IPS DF 6.9 (cell line): ENCODE results near the gene RNF169.

ENCODE experiments used
- DNase-seq: peaks from one replicate; pipeline ENCODE4 v3.0.0-alpha.2; 2013; ENCODE audit warnings: low read depth, low spot score
- H3K27ac ChIP-seq: one replicate; pipeline ENCODE4 v1.5.1; 2013; ENCODE audit warnings: low read length, control low read depth
- H3K27me3 ChIP-seq: 2 replicates; pipeline ENCODE4 v1.6.1; 2013; ENCODE audit warnings: mild to moderate bottlenecking, low read length; ENCODE audit not compliant: control insufficient read depth, insufficient read depth
- H3K36me3 ChIP-seq: 2 replicates; pipeline ENCODE4 v1.6.1; 2013; ENCODE audit warnings: low read length; ENCODE audit not compliant: control insufficient read depth, insufficient read depth
- H3K4me1 ChIP-seq: 2 replicates; pipeline ENCODE4 v1.6.1; 2013; ENCODE audit warnings: low read length; ENCODE audit not compliant: control insufficient read depth, insufficient read depth
- H3K4me3 ChIP-seq: 2 replicates; pipeline ENCODE4 v1.5.1; 2013; ENCODE audit warnings: mild to moderate bottlenecking, low read length
- H3K9me3 ChIP-seq: 2 replicates; pipeline ENCODE4 v1.6.1; 2013; ENCODE audit warnings: low read length, inconsistent platforms; ENCODE audit not compliant: control insufficient read depth, insufficient read depth
- WGBS: extraction: QIAGEN DNeasy Blood & Tissue Kit; methylation state at CpG from one replicate; pipeline ENCODE4 v1.1.7; 2013; ENCODE audit warnings: mixed read lengths, missing lambda C conversion rate; ENCODE audit not compliant: insufficient read length, insufficient coverage; 5-methylcytosine and 5-hydroxymethylcytosine counted together

Gene RNF169

GRCh38 chr11:74748211-74749126, at the start of gene RNF169:
RNF169 (plus strand) TSS chr11:74748849; CDS start chr11:74748881, 32 bp downstream.
- Histone ChIP-seq H3K9me3 (no peaks in the 10 kb centered on the region), H3K4me1 (peaks cover 4% of the 10 kb centered on the region; the same call in 1 of the 2 replicates), H3K27me3 (no peaks in the 10 kb centered on the region), H3K4me3 (peak within 1 kb of the TSS; percentile 77; the same call in 1 of the 2 replicates), H3K27ac (no peak within 1 kb of the TSS), H3K36me3 (no peaks in the 10 kb centered on the region; the same call in 1 of the 2 replicates)
- no peak for DNase-seq
- WGBS, result no CpG with 5 or more reads among the region's 47 CpGs

- WGBS, result no CpG with 5 or more reads among the region's 9 CpGs
- DNase-seq, result no peak
- Histone ChIP-seq H3K36me3 (no peaks in the 10 kb centered on the region), H3K4me1 (peaks cover 3% of the 10 kb centered on the region), H3K4me3 (no peak overlapping the region), H3K27me3 (no peaks in the 10 kb centered on the region), H3K9me3 (no peaks in the 10 kb centered on the region), H3K27ac (no peak overlapping the region)
Observed at GRCh38 chr11:74699615-74700396, 48.8 kb upstream of the RNF169 start.

GRCh38 chr11:74701351-74701750, 47.3 kb upstream of the RNF169 start:
- Histone ChIP-seq H3K27me3 (no peaks in the 10 kb centered on the region), H3K4me3 (no peak overlapping the region), H3K36me3 (no peaks in the 10 kb centered on the region), H3K4me1 (peaks cover 3% of the 10 kb centered on the region), H3K9me3 (no peaks in the 10 kb centered on the region), H3K27ac (no peak overlapping the region)
- no peak for DNase-seq
- no CpG with 5 or more reads among the region's 8 CpGs for WGBS

GRCh38 chr11:74702383-74703007, 46.2 kb upstream of the RNF169 start:
- WGBS, result no CpG with 5 or more reads among the region's 15 CpGs
- no peaks in the 10 kb centered on the region for H3K36me3 ChIP-seq

GRCh38 chr11:74703211-74703610, 45.4 kb upstream of the RNF169 start:
- Histone ChIP-seq H3K4me3 (no peak overlapping the region), H3K9me3 (no peaks in the 10 kb centered on the region), H3K27ac (no peak overlapping the region), H3K4me1 (no peaks in the 10 kb centered on the region), H3K36me3 (no peaks in the 10 kb centered on the region), H3K27me3 (no peaks in the 10 kb centered on the region)
- DNase-seq, result no peak
- no CpG with 5 or more reads among the region's 13 CpGs for WGBS

More at GRCh38 chr11:74702383-74703007, 46.2 kb upstream of the RNF169 start:
- H3K4me3 ChIP-seq, result no peak overlapping the region
- DNase-seq, result peak; percentile 57
- no peak overlapping the region for H3K27ac ChIP-seq
- no peaks in the 10 kb centered on the region for H3K9me3 ChIP-seq
- H3K4me1 ChIP-seq, result peaks cover under 1% of the 10 kb centered on the region
- no peaks in the 10 kb centered on the region for H3K27me3 ChIP-seq

GRCh38 chr11:74707182-74707581, 41.5 kb upstream of the RNF169 start:
- peaks cover 2% of the 10 kb centered on the region; the same call in 1 of the 2 replicates for H3K4me1 ChIP-seq
- no CpG with 5 or more reads among the region's 3 CpGs for WGBS
- H3K36me3 ChIP-seq, result no peaks in the 10 kb centered on the region
- DNase-seq, result no peak
- H3K27me3 ChIP-seq, result no peaks in the 10 kb centered on the region
- H3K9me3 ChIP-seq, result no peaks in the 10 kb centered on the region
- no peak overlapping the region for H3K27ac ChIP-seq
- H3K4me3 ChIP-seq, result no peak overlapping the region

GRCh38 chr11:74707602-74708510, 40.8 kb upstream of the RNF169 start:
- no CpG with 5 or more reads among the region's 10 CpGs for WGBS
- Histone ChIP-seq H3K27ac (no peak overlapping the region), H3K36me3 (no peaks in the 10 kb centered on the region), H3K9me3 (no peaks in the 10 kb centered on the region), H3K27me3 (no peaks in the 10 kb centered on the region), H3K4me1 (peaks cover 2% of the 10 kb centered on the region; the same call in 1 of the 2 replicates), H3K4me3 (no peak overlapping the region)
- no peak for DNase-seq

- H3K4me1 ChIP-seq, result peaks cover 2% of the 10 kb centered on the region; the same call in 1 of the 2 replicates
- H3K9me3 ChIP-seq, result no peaks in the 10 kb centered on the region
- H3K36me3 ChIP-seq, result no peaks in the 10 kb centered on the region
- DNase-seq, result no peak
- no peak overlapping the region for H3K27ac ChIP-seq
- no peak overlapping the region for H3K4me3 ChIP-seq
- WGBS, result no CpG with 5 or more reads among the region's 3 CpGs
- no peaks in the 10 kb centered on the region for H3K27me3 ChIP-seq
Observed at GRCh38 chr11:74709175-74709574, 39.5 kb upstream of the RNF169 start.

GRCh38 chr11:74710281-74710938, 38.2 kb upstream of the RNF169 start:
- Histone ChIP-seq H3K4me1 (peaks cover 2% of the 10 kb centered on the region; the same call in 1 of the 2 replicates), H3K27ac (no peak overlapping the region), H3K36me3 (no peaks in the 10 kb centered on the region), H3K27me3 (no peaks in the 10 kb centered on the region), H3K9me3 (no peaks in the 10 kb centered on the region), H3K4me3 (no peak overlapping the region)
- WGBS, result no CpG with 5 or more reads among the region's 8 CpGs
- no peak for DNase-seq
